Caco-2 (cell line): ENCODE measurements around the gene CCDC120. TPM values are rescaled to one million over a fixed set of nuclear protein-coding genes. Genes with fewer than 3 reads are reported as not detected.

ENCODE experiments used
- BruUV-seq: library from RNA; stranded (reverse); fragments of 400-500 nt; replicated peaks from 2 replicates; lab custom pipeline; 2021; lab: Mats Ljungman, UMichigan
- CTCF ChIA-PET: fragments of 300-600 bp; sonication (Branson Sonifier 250); formaldehyde crosslinking; loops from one replicate; lab custom pipeline; 2022; ENCODE audit warnings: antibody characterized with exemption; lab: Charles Lee
- POLR2A ChIA-PET: fragments of 300-600 bp; sonication (Branson Sonifier 250); formaldehyde crosslinking; loops from one replicate; lab custom pipeline; 2022; ENCODE audit warnings: antibody characterized with exemption; lab: Charles Lee
- DNase-seq, 2 experiments: peaks; one replicate each; pipeline versions ENCODE4 v3.0.0 to v3.0.0-alpha.2; 2020 to 2022
- H3K27me3 ChIP-seq: replicated peaks from 2 replicates; pipeline ENCODE4 v1.6.0; 2011; ENCODE audit warnings: low read length; ENCODE audit not compliant: control insufficient read depth, insufficient read depth
- H3K36me3 ChIP-seq: 2 replicates; pipeline ENCODE4 v1.5.1; 2011; ENCODE audit warnings: low read length; ENCODE audit not compliant: control insufficient read depth, insufficient read depth
- H3K4me1 ChIP-seq: fragments of 250-450 bp; sonication (Bioruptor Pico); 2 replicates; pipeline ENCODE4 v1.5.1; 2020; ENCODE audit warnings: mild to moderate bottlenecking
- H3K4me3 ChIP-seq: 2 replicates; pipeline ENCODE4 v1.5.1; 2011; ENCODE audit warnings: low read depth, mild to moderate bottlenecking, control low read depth, low read length
- H3K9me3 ChIP-seq: fragments of 250-450 bp; sonication (Bioruptor Pico); 2 replicates; pipeline ENCODE4 v1.5.1; 2020; ENCODE audit warnings: mild to moderate bottlenecking, moderate library complexity
- H3K27ac Mint-ChIP-seq: one replicate; pipeline ENCODE4 v1.8.0; 2022; ENCODE audit warnings: mixed read lengths; ENCODE audit not compliant: unreplicated experiment
- H3K27me3 Mint-ChIP-seq: one replicate; pipeline ENCODE4 v1.8.0; 2022; ENCODE audit warnings: mixed read lengths; ENCODE audit not compliant: insufficient read depth, unreplicated experiment
- H3K36me3 Mint-ChIP-seq: one replicate; pipeline ENCODE4 v1.8.0; 2022; ENCODE audit warnings: mild to moderate bottlenecking, mixed read lengths; ENCODE audit not compliant: insufficient read depth, unreplicated experiment
- H3K4me1 Mint-ChIP-seq: one replicate; pipeline ENCODE4 v1.8.0; 2022; ENCODE audit warnings: low read depth, mixed read lengths; ENCODE audit not compliant: unreplicated experiment
- H3K4me3 Mint-ChIP-seq: one replicate; pipeline ENCODE4 v1.8.0; 2022; ENCODE audit warnings: mild to moderate bottlenecking, moderate library complexity, mixed read lengths; ENCODE audit not compliant: unreplicated experiment
- H3K9me3 Mint-ChIP-seq: one replicate; pipeline ENCODE4 v1.8.0; 2022; ENCODE audit warnings: mixed read lengths; ENCODE audit not compliant: unreplicated experiment
- intact Hi-C: fragments of 100-400 bp; cut with micrococcal nuclease; formaldehyde crosslinking; loops from one replicate; pipeline ENCODE4 v1.10.0; 2022; ENCODE audit not compliant: unreplicated experiment
- total RNA-seq: library from RNA; stranded (reverse); gene quantifications from 2 replicates; pipeline ENCODE4 v1.2.3, GENCODE V29; 2022
- TF ChIP-seq, protein P1 (sequence below), 2 experiments: fragments of 200-600 bp in 1 of 2; IDR thresholded peaks; 1 replicate in 1 of 2; 2 replicates in 1 of 2; pipeline versions ENCODE4 v1.5.1 to v1.8.0; 2011 to 2022; ENCODE audit warnings: antibody characterized with exemption in 1 of 2, control low read depth in 1 of 2, inconsistent platforms in 1 of 2, low read depth in 1 of 2, low read length in 1 of 2, mild to moderate bottlenecking in 1 of 2, moderate library complexity in 1 of 2; ENCODE audit not compliant: insufficient read depth in 1 of 2, severe bottlenecking in 1 of 2, unreplicated experiment in 1 of 2

The CCDC120 gene
- total RNA-seq, 1 experiment from 2014 or later, result 16.7 TPM

DNA sequence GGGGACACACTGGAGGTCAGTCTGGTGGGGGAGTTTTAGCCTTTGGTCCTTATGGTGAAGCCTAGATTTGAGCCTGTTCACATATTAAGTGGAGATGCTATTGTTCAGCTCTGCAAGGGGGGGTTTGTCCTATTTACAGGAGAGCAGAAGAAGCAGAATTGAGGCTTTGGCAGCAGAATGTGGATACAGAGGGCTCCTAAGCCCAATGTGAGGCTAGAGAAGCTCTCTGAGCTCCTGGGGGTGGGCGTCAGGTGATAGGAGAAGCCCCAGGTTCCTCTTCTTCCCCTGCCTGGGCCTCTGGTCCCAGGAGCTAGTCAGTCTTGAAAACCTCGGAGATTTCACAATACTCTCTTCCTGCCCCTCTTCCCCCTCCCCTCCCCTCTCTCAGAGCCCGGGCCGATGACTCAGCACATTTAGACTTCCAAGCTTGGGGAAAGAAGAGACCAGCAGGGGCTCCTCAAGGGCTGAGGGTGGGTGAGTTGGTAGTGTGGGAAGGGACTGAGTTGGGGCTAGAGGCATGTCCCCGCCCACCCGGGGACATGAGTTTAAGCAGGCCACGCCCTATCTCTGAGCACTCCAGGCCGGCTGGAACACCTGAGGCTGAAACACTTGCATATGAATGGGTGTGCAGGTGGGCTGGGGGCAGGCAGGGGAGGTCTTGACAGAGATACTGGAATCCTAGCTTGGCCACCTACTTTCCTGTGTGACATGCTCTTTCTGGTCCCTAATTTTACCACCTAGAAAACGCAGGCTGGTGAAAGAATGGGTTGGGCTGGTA lies 19.0 kb upstream of the CCDC120 start:
- Mint-ChIP-seq H3K36me3 (peaks cover 51% of the 10 kb centered on the region), H3K4me1 (peaks cover 7% of the 10 kb centered on the region), H3K4me3 (peak overlapping the region; percentile 56), H3K9me3 (no peaks in the 10 kb centered on the region), H3K27me3 (no peaks in the 10 kb centered on the region), H3K27ac (peak overlapping the region; percentile 72)
- H3K9me3 ChIP-seq, result no peaks in the 10 kb centered on the region
- intact Hi-C loops, result loop anchor here (5.0 to 10.0 kb wide), 2 partner anchors 65 to 142 kb away; partner anchors contain the start of genes PQBP1 and TIMM17B
- ChIA-PET CTCF (interaction anchor here (0.6 to 1.4 kb wide), 2 partner anchors 13 to 872 kb away, joined by 3 to 6 read pairs; no protein-coding TSS in a partner anchor), POLR2A (interaction anchor here (0.6 to 1.0 kb wide), 5 partner anchors 13 to 151 kb away, joined by 3 to 4 read pairs (median 3); partner anchors contain the start of genes PQBP1 and TIMM17B)
- no peaks in the 10 kb centered on the region for H3K27me3 ChIP-seq
- no TSS peak for BruUV-seq
- DNase-seq, result peak; percentile 88 to 94
- peaks cover 16% of the 10 kb centered on the region for H3K4me1 ChIP-seq
- no peak overlapping the region for H3K4me3 ChIP-seq
- H3K36me3 ChIP-seq, result no peaks in the 10 kb centered on the region
- TF ChIP-seq, protein P1, sequence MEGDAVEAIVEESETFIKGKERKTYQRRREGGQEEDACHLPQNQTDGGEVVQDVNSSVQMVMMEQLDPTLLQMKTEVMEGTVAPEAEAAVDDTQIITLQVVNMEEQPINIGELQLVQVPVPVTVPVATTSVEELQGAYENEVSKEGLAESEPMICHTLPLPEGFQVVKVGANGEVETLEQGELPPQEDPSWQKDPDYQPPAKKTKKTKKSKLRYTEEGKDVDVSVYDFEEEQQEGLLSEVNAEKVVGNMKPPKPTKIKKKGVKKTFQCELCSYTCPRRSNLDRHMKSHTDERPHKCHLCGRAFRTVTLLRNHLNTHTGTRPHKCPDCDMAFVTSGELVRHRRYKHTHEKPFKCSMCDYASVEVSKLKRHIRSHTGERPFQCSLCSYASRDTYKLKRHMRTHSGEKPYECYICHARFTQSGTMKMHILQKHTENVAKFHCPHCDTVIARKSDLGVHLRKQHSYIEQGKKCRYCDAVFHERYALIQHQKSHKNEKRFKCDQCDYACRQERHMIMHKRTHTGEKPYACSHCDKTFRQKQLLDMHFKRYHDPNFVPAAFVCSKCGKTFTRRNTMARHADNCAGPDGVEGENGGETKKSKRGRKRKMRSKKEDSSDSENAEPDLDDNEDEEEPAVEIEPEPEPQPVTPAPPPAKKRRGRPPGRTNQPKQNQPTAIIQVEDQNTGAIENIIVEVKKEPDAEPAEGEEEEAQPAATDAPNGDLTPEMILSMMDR (IDR thresholded peaks at IDR 0.05; ENCODE audit: insufficient read depth in 1 of 2, low read depth in 1 of 2, low read length in 1 of 2, severe bottlenecking in 1 of 2, unreplicated experiment in 1 of 2), result no peak

- H3K36me3 Mint-ChIP-seq, result peaks cover 48% of the 10 kb centered on the region
- CTCF ChIA-PET, result interaction anchor here (0.6 to 1.4 kb wide), 2 partner anchors 13 to 872 kb away, joined by 3 to 6 read pairs; no protein-coding TSS in a partner anchor
Observed at GRCh38 chrX:49040376-49040955, 18.3 kb upstream of the CCDC120 start.

More at GRCh38 chrX:49040376-49040955, 18.3 kb upstream of the CCDC120 start:
- Histone ChIP-seq H3K36me3 (no peaks in the 10 kb centered on the region), H3K4me3 (no peak overlapping the region), H3K4me1 (peaks cover 16% of the 10 kb centered on the region), H3K9me3 (no peaks in the 10 kb centered on the region), H3K27me3 (no peaks in the 10 kb centered on the region)
- TF ChIP-seq, protein P1 (IDR thresholded peaks at IDR 0.05; ENCODE audit: insufficient read depth in 1 of 2, low read depth in 1 of 2, low read length in 1 of 2, severe bottlenecking in 1 of 2, unreplicated experiment in 1 of 2), result no peak
- intact Hi-C loops, result loop anchor here (5.0 to 10.0 kb wide), 2 partner anchors 64 to 143 kb away; partner anchors contain the start of genes PQBP1 and TIMM17B
- Mint-ChIP-seq H3K27ac (peak overlapping the region; percentile 72), H3K9me3 (no peaks in the 10 kb centered on the region), H3K4me1 (peaks cover 7% of the 10 kb centered on the region), H3K27me3 (no peaks in the 10 kb centered on the region), H3K4me3 (peak overlapping the region; percentile 56)
- POLR2A ChIA-PET, result interaction anchor here (0.6 to 1.0 kb wide), 3 partner anchors 38 to 143 kb away, joined by 3 to 4 read pairs (median 3); partner anchors contain the start of genes PQBP1 and TIMM17B
- TSS peak; percentile 61 for BruUV-seq
- no peak for DNase-seq
